ENCODE results near the gene NR5A1.

Gene NR5A1

GRCh38 chr9:124474151-124474550 is 33.0 kb downstream of the NR5A1 start:
- H3K4me3 ChIP-seq (ENCODE audit: low read depth, low read length): no peak overlapping the region
- no peak for DNase-seq
- no peaks in the 10 kb centered on the region for H3K9me3 ChIP-seq (ENCODE audit: severe bottlenecking)
- H3K27ac ChIP-seq: no peak overlapping the region
- no peaks in the 10 kb centered on the region for H3K36me3 ChIP-seq
- H3K27me3 ChIP-seq (ENCODE audit: insufficient read depth, low read depth, severe bottlenecking): no peaks in the 10 kb centered on the region
- TF ChIP-seq, protein P1, sequence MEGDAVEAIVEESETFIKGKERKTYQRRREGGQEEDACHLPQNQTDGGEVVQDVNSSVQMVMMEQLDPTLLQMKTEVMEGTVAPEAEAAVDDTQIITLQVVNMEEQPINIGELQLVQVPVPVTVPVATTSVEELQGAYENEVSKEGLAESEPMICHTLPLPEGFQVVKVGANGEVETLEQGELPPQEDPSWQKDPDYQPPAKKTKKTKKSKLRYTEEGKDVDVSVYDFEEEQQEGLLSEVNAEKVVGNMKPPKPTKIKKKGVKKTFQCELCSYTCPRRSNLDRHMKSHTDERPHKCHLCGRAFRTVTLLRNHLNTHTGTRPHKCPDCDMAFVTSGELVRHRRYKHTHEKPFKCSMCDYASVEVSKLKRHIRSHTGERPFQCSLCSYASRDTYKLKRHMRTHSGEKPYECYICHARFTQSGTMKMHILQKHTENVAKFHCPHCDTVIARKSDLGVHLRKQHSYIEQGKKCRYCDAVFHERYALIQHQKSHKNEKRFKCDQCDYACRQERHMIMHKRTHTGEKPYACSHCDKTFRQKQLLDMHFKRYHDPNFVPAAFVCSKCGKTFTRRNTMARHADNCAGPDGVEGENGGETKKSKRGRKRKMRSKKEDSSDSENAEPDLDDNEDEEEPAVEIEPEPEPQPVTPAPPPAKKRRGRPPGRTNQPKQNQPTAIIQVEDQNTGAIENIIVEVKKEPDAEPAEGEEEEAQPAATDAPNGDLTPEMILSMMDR (IDR thresholded peaks at IDR 0.05; ENCODE audit: low read depth, low read length): no peak

- no peak for DNase-seq
- H3K36me3 ChIP-seq: no peaks in the 10 kb centered on the region
- TF ChIP-seq, protein P1 (IDR thresholded peaks at IDR 0.05; ENCODE audit: low read depth, low read length): no peak
- H3K27ac ChIP-seq: no peak overlapping the region
- H3K4me3 ChIP-seq (ENCODE audit: low read depth, low read length): no peak overlapping the region
- no peaks in the 10 kb centered on the region for H3K27me3 ChIP-seq (ENCODE audit: insufficient read depth, low read depth, severe bottlenecking)
- H3K9me3 ChIP-seq (ENCODE audit: severe bottlenecking): no peaks in the 10 kb centered on the region
Observed at GRCh38 chr9:124473310-124473709, 33.9 kb downstream of the NR5A1 start.

GRCh38 chr9:124472770-124473169 is 34.4 kb downstream of the NR5A1 start:
- Histone ChIP-seq H3K27ac (no peak overlapping the region), H3K9me3 (ENCODE audit: severe bottlenecking) (no peaks in the 10 kb centered on the region), H3K4me3 (ENCODE audit: low read depth, low read length) (no peak overlapping the region), H3K36me3 (no peaks in the 10 kb centered on the region), H3K27me3 (ENCODE audit: insufficient read depth, low read depth, severe bottlenecking) (no peaks in the 10 kb centered on the region)
- TF ChIP-seq, protein P1 (IDR thresholded peaks at IDR 0.05; ENCODE audit: low read depth, low read length): no peak
- DNase-seq: no peak

- no peaks in the 10 kb centered on the region for H3K36me3 ChIP-seq
- DNase-seq: no peak
- no peak overlapping the region for H3K4me3 ChIP-seq (ENCODE audit: low read depth, low read length)
- H3K9me3 ChIP-seq (ENCODE audit: severe bottlenecking): no peaks in the 10 kb centered on the region
- H3K27me3 ChIP-seq (ENCODE audit: insufficient read depth, low read depth, severe bottlenecking): no peaks in the 10 kb centered on the region
- no peak overlapping the region for H3K27ac ChIP-seq
- TF ChIP-seq, protein P1 (IDR thresholded peaks at IDR 0.05; ENCODE audit: low read depth, low read length): no peak
Observed at GRCh38 chr9:124471761-124472160, 35.4 kb downstream of the NR5A1 start.

GRCh38 chr9:124470726-124471125 is 36.5 kb downstream of the NR5A1 start:
- Histone ChIP-seq H3K36me3 (no peaks in the 10 kb centered on the region), H3K27me3 (ENCODE audit: insufficient read depth, low read depth, severe bottlenecking) (no peaks in the 10 kb centered on the region), H3K27ac (no peak overlapping the region), H3K9me3 (ENCODE audit: severe bottlenecking) (no peaks in the 10 kb centered on the region), H3K4me3 (ENCODE audit: low read depth, low read length) (no peak overlapping the region)
- DNase-seq: no peak
- TF ChIP-seq, protein P1 (IDR thresholded peaks at IDR 0.05; ENCODE audit: low read depth, low read length): no peak

DNA sequence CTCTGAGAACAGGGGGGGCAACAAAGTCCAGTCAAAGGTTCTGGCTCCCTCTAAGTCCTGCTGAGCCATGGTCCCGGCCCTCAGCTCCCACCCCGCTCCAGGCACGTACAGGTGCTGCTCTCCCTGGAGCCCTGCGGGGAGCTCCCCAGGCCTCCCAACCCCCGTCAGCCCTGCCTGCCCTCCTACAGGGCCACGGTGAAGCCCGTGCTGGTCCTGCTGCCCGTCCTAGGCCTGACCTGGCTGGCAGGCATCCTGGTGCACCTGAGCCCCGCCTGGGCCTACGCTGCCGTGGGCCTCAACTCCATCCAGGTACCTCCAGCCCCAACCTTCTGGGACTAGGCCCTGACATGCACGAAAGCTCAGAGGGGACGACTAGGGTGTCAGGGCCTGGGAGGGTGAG is 36.9 kb downstream of the NR5A1 start:
- DNase-seq: no peak
- TF ChIP-seq, protein P1 (IDR thresholded peaks at IDR 0.05; ENCODE audit: low read depth, low read length): no peak
- Histone ChIP-seq H3K36me3 (no peaks in the 10 kb centered on the region), H3K4me3 (ENCODE audit: low read depth, low read length) (no peak overlapping the region), H3K27ac (no peak overlapping the region), H3K27me3 (ENCODE audit: insufficient read depth, low read depth, severe bottlenecking) (no peaks in the 10 kb centered on the region), H3K9me3 (ENCODE audit: severe bottlenecking) (no peaks in the 10 kb centered on the region)

Data from WERI-Rb-1 (cell line).